CD14-positive monocyte (primary cell): Measurements from ENCODE around the gene CRB2. TPM values are rescaled to one million over a fixed set of nuclear protein-coding genes. Genes with fewer than 3 reads are reported as not detected.

Experiments used
- DNase-seq, 3 donors: peaks; one replicate each; pipeline ENCODE4 v3.0.0-alpha.2; 2011 to 2022
- H2AFZ ChIP-seq: 2 replicates; pipeline ENCODE4 v1.6.0; 2012; ENCODE audit warnings: mild to moderate bottlenecking, low read depth, low read length, inconsistent platforms; ENCODE audit not compliant: insufficient read depth, poor library complexity, severe bottlenecking
- H3K27ac ChIP-seq, 2 donors: 1 replicate in 1 of 2; 2 replicates in 1 of 2; pipeline ENCODE4 v1.5.1; 2012 to 2013; ENCODE audit warnings: low read length in 2 of 2, control low read depth in 1 of 2, inconsistent platforms in 1 of 2, low read depth in 1 of 2, mild to moderate bottlenecking in 1 of 2
- H3K27me3 ChIP-seq, 2 donors: one replicate each; pipeline versions ENCODE4 v1.6.0 to v1.6.1; 2011 to 2013; ENCODE audit warnings: low read length in 2 of 2; ENCODE audit not compliant: control insufficient read depth in 2 of 2, insufficient read depth in 2 of 2
- H3K36me3 ChIP-seq, 2 donors: replicated peaks in 1 of 2; 1 replicate in 1 of 2; 2 replicates in 1 of 2; pipeline versions ENCODE4 v1.5.1 to v1.6.1; 2012 to 2013; ENCODE audit warnings: low read length in 2 of 2, control low read depth in 1 of 2, inconsistent platforms in 1 of 2, mild to moderate bottlenecking in 1 of 2; ENCODE audit not compliant: insufficient read depth in 2 of 2, control insufficient read depth in 1 of 2
- H3K4me1 ChIP-seq, 2 donors: 1 replicate in 1 of 2; 2 replicates in 1 of 2; pipeline versions ENCODE4 v1.5.1 to v1.6.1; 2012 to 2013; ENCODE audit warnings: low read length in 2 of 2, control low read depth in 1 of 2, inconsistent platforms in 1 of 2, mild to moderate bottlenecking in 1 of 2, moderate library complexity in 1 of 2; ENCODE audit not compliant: insufficient read depth in 2 of 2, control insufficient read depth in 1 of 2
- H3K4me2 ChIP-seq: replicated peaks from 2 replicates; pipeline ENCODE3; 2012; ENCODE audit warnings: low read length, moderate library complexity, mild to moderate bottlenecking; ENCODE audit not compliant: poor library complexity, severe bottlenecking; ENCODE audit errors: extremely low read depth
- H3K4me3 ChIP-seq, 3 experiments: fragments of 200-600 bp in 1 of 3; sonication (generic) in 1 of 3; replicated peaks in 1 of 3; 1 replicate in 2 of 3; 2 replicates in 1 of 3; pipeline ENCODE4 v1.5.1; 2011 to 2013; ENCODE audit warnings: low read length in 3 of 3, mild to moderate bottlenecking in 3 of 3, control low read depth in 2 of 3, low read depth in 2 of 3, inconsistent platforms in 1 of 3, moderate library complexity in 1 of 3
- H3K79me2 ChIP-seq: 2 replicates; pipeline ENCODE4 v1.6.0; 2012; ENCODE audit warnings: mild to moderate bottlenecking, control low read depth, inconsistent platforms, low read length, moderate library complexity; ENCODE audit not compliant: insufficient read depth
- H3K9ac ChIP-seq: 2 replicates; pipeline ENCODE4 v1.6.0; 2017; ENCODE audit warnings: low read length, mild to moderate bottlenecking; ENCODE audit not compliant: insufficient read depth, poor library complexity, severe bottlenecking
- H3K9me3 ChIP-seq, 2 donors: replicated peaks in 1 of 2; 1 replicate in 1 of 2; 2 replicates in 1 of 2; pipeline versions ENCODE4 v1.5.1 to v1.6.1; 2012 to 2013; ENCODE audit warnings: low read length in 2 of 2, control low read depth in 1 of 2; ENCODE audit not compliant: control insufficient read depth in 1 of 2, insufficient read depth in 1 of 2
- H4K20me1 ChIP-seq: 2 replicates; pipeline ENCODE4 v1.6.0; 2012; ENCODE audit warnings: mild to moderate bottlenecking, low read length, control low read depth, moderate library complexity; ENCODE audit not compliant: insufficient read depth
- H3K27ac Mint-ChIP-seq, 7 donors: one replicate each; pipeline ENCODE4 v1.8.0; 2020; ENCODE audit warnings: mild to moderate bottlenecking in 7 of 7, mixed read lengths in 7 of 7, moderate library complexity in 6 of 7, inconsistent platforms in 2 of 7
- H3K27me3 Mint-ChIP-seq, 3 donors: one replicate each; pipeline ENCODE4 v1.8.0; 2021 to 2022; ENCODE audit warnings: low read depth in 3 of 3, mild to moderate bottlenecking in 3 of 3, mixed read lengths in 3 of 3, moderate library complexity in 3 of 3, inconsistent platforms in 1 of 3
- H3K36me3 Mint-ChIP-seq, 2 donors: one replicate each; pipeline ENCODE4 v1.8.0; 2020; ENCODE audit warnings: mixed read lengths in 2 of 2, inconsistent platforms in 1 of 2, mild to moderate bottlenecking in 1 of 2
- H3K4me1 Mint-ChIP-seq: one replicate; pipeline ENCODE4 v1.8.0; 2020; ENCODE audit warnings: mild to moderate bottlenecking, mixed read lengths
- H3K4me3 Mint-ChIP-seq, 2 donors: one replicate each; pipeline ENCODE4 v1.8.0; 2020; ENCODE audit warnings: mild to moderate bottlenecking in 2 of 2, mixed read lengths in 2 of 2, moderate library complexity in 1 of 2
- H3K9me3 Mint-ChIP-seq, 7 donors: one replicate each; pipeline ENCODE4 v1.8.0; 2020 to 2022; ENCODE audit warnings: mixed read lengths in 7 of 7, mild to moderate bottlenecking in 6 of 7, moderate library complexity in 6 of 7, inconsistent platforms in 2 of 7
- WGBS: methylation state at CpG from one replicate; pipeline ENCODE4 v1.1.5; 2013; ENCODE audit warnings: missing lambda C conversion rate; ENCODE audit not compliant: insufficient coverage; 5-methylcytosine and 5-hydroxymethylcytosine counted together
- intact Hi-C, 2 donors: fragments of 100-400 bp; cut with micrococcal nuclease; formaldehyde crosslinking; loops; one replicate each; pipeline versions ENCODE4 v1.15.0 to v1.15.1; 2023
- polyA plus RNA-seq, 3 donors: library from polyadenylated mRNA; depleted of rRNA in 1 of 3; unstranded in 2 of 3; stranded (reverse) in 1 of 3; fragments of 300-500 nt in 2 of 3; fragments of >200 nt in 1 of 3; fragmentation: Illumina TruSeq in 2 of 3; gene quantifications; 1 replicate in 2 of 3; 2 replicates in 1 of 3; pipeline ENCODE4 v1.2.3, GENCODE V29; 2012 to 2021
- TF ChIP-seq, protein P1 (sequence below): fragments of 200-600 bp; IDR thresholded peaks from one replicate; pipeline ENCODE4 v1.8.0; 2022; ENCODE audit warnings: antibody characterized with exemption, mild to moderate bottlenecking

The CRB2 gene
- polyA plus RNA-seq, 3 donors, result not detected

DNA sequence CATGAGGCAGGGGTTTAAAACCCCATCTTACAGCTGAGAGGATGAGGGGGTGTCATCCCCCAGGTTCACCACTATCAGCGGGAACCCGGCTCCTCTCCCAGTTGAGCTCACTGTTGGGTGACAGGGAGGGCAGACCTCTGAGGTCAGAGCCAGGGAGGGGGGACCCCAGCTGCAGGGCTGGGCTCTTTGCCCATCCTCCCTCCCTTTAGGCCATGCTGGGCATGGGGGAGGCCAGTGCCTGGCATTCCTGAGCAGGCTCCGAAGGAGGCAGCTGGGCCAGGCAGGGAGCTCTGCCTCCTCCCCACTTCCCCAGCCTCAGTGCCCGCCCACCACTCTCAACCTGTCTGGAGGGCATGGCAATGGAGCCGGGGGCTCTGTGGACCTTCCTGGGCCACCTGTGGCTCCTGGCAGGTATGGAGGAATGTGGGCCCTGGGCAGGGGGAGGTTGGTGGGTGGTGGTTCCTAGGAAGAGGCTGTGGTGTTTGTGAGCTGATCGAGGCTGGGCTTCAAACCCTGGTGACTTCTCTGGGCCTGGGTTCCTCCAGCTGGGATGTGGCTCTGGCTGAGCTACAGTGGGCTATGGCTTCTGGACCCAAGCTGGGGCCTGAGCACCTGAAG, 12.6 kb downstream of the CRB2 start:
- Histone ChIP-seq H3K4me2 (no peak overlapping the region), H3K9me3 (no peaks in the 10 kb centered on the region), H4K20me1 (no peaks in the 10 kb centered on the region), H3K27ac (no peak overlapping the region), H3K4me1 (no peaks in the 10 kb centered on the region), H3K79me2 (no peaks in the 10 kb centered on the region), H3K27me3 (peaks cover 0 to 20% of the 10 kb centered on the region in 2 donors), H3K9ac (no peak overlapping the region), H3K36me3 (no peaks in the 10 kb centered on the region), H3K4me3 (no peak overlapping the region), H2AFZ (no peak overlapping the region)
- 95% methylated on average over 4 of the region's 6 CpGs for WGBS
- peaks cover 0 to 5% (median 0%) of the 10 kb centered on the region in 7 donors for H3K9me3 Mint-ChIP-seq
- H3K27me3 Mint-ChIP-seq, result peaks cover 29 to 46% (median 38%) of the 10 kb centered on the region in 3 donors
- H3K4me1 Mint-ChIP-seq, result peaks cover 3% of the 10 kb centered on the region
- TF ChIP-seq, protein P1, sequence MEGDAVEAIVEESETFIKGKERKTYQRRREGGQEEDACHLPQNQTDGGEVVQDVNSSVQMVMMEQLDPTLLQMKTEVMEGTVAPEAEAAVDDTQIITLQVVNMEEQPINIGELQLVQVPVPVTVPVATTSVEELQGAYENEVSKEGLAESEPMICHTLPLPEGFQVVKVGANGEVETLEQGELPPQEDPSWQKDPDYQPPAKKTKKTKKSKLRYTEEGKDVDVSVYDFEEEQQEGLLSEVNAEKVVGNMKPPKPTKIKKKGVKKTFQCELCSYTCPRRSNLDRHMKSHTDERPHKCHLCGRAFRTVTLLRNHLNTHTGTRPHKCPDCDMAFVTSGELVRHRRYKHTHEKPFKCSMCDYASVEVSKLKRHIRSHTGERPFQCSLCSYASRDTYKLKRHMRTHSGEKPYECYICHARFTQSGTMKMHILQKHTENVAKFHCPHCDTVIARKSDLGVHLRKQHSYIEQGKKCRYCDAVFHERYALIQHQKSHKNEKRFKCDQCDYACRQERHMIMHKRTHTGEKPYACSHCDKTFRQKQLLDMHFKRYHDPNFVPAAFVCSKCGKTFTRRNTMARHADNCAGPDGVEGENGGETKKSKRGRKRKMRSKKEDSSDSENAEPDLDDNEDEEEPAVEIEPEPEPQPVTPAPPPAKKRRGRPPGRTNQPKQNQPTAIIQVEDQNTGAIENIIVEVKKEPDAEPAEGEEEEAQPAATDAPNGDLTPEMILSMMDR, result no peak
- H3K36me3 Mint-ChIP-seq, result peaks cover 0 to 2% of the 10 kb centered on the region in 2 donors
- peak overlapping the region in 1 of 7 donors; percentile 37 for H3K27ac Mint-ChIP-seq
- intact Hi-C loops, result no loop called here
- H3K4me3 Mint-ChIP-seq, result no peak overlapping the region
- DNase-seq, result no peak

DNA sequence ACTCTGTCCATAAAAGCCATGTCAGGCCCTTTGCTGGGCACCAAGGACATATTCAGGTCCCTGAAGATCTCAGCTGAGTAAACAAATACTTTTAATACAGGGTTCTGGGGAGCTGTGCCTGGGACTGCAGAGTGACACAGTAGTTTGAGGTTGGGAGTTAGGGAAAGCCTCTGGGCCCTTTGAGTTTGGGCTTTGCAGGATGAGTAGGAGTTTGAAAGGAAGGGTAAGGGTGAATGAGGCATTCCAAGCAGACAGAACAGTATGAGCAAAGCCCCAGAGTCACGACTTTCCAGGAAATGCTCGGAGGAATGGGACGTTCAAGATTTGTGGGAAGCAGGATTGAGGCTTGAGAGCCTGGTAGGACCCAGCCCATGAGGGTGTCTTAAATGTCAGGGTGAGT, 13.3 kb downstream of the CRB2 start:
- no peaks in the 10 kb centered on the region for H4K20me1 ChIP-seq
- intact Hi-C loops, result no loop called here
- no peak overlapping the region for H3K27ac ChIP-seq
- no peaks in the 10 kb centered on the region for H3K4me1 ChIP-seq
- H3K27me3 ChIP-seq, result peaks cover 6 to 26% of the 10 kb centered on the region in 2 donors
- no peaks in the 10 kb centered on the region for H3K9me3 ChIP-seq
- no peak overlapping the region for H3K4me2 ChIP-seq
- DNase-seq, result no peak
- no peaks in the 10 kb centered on the region for H3K79me2 ChIP-seq
- Mint-ChIP-seq H3K27ac (no peak overlapping the region), H3K27me3 (peaks cover 34 to 53% (median 41%) of the 10 kb centered on the region in 3 donors), H3K36me3 (peaks cover 0 to 2% of the 10 kb centered on the region in 2 donors), H3K9me3 (peaks cover 0 to 5% (median 0%) of the 10 kb centered on the region in 7 donors), H3K4me3 (peak overlapping the region in 1 of 2 donors; percentile 22), H3K4me1 (peaks cover 6% of the 10 kb centered on the region)
- 84% methylated on average over 3 of the region's 3 CpGs for WGBS
- H3K36me3 ChIP-seq, result no peaks in the 10 kb centered on the region
- H3K4me3 ChIP-seq, result no peak overlapping the region
- no peak overlapping the region for H3K9ac ChIP-seq
- no peak overlapping the region for H2AFZ ChIP-seq
- TF ChIP-seq, protein P1, result no peak
